Stimulated activated naive CD8-positive, alpha-beta T cell treated with anti-CD3 and anti-CD28 coated beads, Interleukin-15, Interleukin-2, amounts not matched to agents 100 ng/mL and 50 ng/mL, for 24 hours (primary cell): ENCODE results near the gene CLIC3.

Experiments used
- H3K27ac Mint-ChIP-seq: one replicate; pipeline ENCODE4 v1.8.0; 2021; ENCODE audit warnings: mild to moderate bottlenecking, mixed read lengths
- H3K27me3 Mint-ChIP-seq: one replicate; pipeline ENCODE4 v1.8.0; 2021; ENCODE audit warnings: mixed read lengths
- H3K36me3 Mint-ChIP-seq: one replicate; pipeline ENCODE4 v1.8.0; 2021; ENCODE audit warnings: low read depth, mixed read lengths
- H3K4me1 Mint-ChIP-seq: one replicate; pipeline ENCODE4 v1.8.0; 2021; ENCODE audit warnings: low read depth, mixed read lengths
- H3K4me3 Mint-ChIP-seq: one replicate; pipeline ENCODE4 v1.8.0; 2021; ENCODE audit warnings: mild to moderate bottlenecking, mixed read lengths
- H3K9me3 Mint-ChIP-seq: one replicate; pipeline ENCODE4 v1.8.0; 2021; ENCODE audit warnings: mixed read lengths

The CLIC3 gene

GRCh38 chr9:136964171-136964689 lies 32.1 kb downstream of the CLIC3 start:
- H3K27ac Mint-ChIP-seq: no peak overlapping the region
- H3K36me3 Mint-ChIP-seq: no peaks in the 10 kb centered on the region
- H3K4me1 Mint-ChIP-seq: peaks cover 32% of the 10 kb centered on the region
- H3K27me3 Mint-ChIP-seq: no peaks in the 10 kb centered on the region
- H3K4me3 Mint-ChIP-seq: no peak overlapping the region
- H3K9me3 Mint-ChIP-seq: no peaks in the 10 kb centered on the region

DNA sequence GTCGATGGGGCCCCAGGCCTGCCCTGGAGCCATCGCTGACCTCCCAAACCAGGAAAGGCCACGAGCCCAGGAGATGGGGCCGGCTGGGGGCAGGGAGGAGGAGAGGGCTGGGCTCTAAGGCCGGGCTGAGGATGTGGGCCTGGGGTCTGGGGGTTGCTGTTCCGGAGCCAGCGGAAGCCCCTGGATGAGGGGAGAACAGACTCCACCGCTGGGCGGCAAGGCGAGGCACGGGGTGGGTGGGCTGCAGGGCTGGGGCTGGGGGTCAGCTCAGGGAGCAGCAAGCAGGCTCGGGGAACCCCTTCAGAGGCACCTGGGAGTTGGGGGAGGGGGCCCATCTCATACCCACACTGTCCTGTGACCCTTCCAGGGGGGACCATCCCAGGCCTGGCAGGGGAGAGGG lies 32.6 kb downstream of the CLIC3 start:
- Mint-ChIP-seq H3K9me3 (no peaks in the 10 kb centered on the region), H3K27ac (no peak overlapping the region)

GRCh38 chr9:136963341-136963740 lies 33.0 kb downstream of the CLIC3 start:
- peaks cover 32% of the 10 kb centered on the region for H3K4me1 Mint-ChIP-seq
- no peak overlapping the region for H3K4me3 Mint-ChIP-seq
- H3K36me3 Mint-ChIP-seq: no peaks in the 10 kb centered on the region
- no peaks in the 10 kb centered on the region for H3K27me3 Mint-ChIP-seq
- H3K9me3 Mint-ChIP-seq: no peaks in the 10 kb centered on the region
- no peak overlapping the region for H3K27ac Mint-ChIP-seq

More for the DNA sequence above, 32.6 kb downstream of the CLIC3 start:
- Mint-ChIP-seq H3K27me3 (no peaks in the 10 kb centered on the region), H3K4me1 (peaks cover 32% of the 10 kb centered on the region), H3K36me3 (no peaks in the 10 kb centered on the region), H3K4me3 (no peak overlapping the region)

GRCh38 chr9:136962701-136963248 lies 33.6 kb downstream of the CLIC3 start:
- Mint-ChIP-seq H3K27me3 (no peaks in the 10 kb centered on the region), H3K4me3 (no peak overlapping the region), H3K27ac (no peak overlapping the region), H3K4me1 (peaks cover 32% of the 10 kb centered on the region), H3K36me3 (no peaks in the 10 kb centered on the region), H3K9me3 (no peaks in the 10 kb centered on the region)

GRCh38 chr9:136962163-136962562 lies 34.2 kb downstream of the CLIC3 start:
- no peak overlapping the region for H3K4me3 Mint-ChIP-seq
- no peaks in the 10 kb centered on the region for H3K9me3 Mint-ChIP-seq
- H3K27ac Mint-ChIP-seq: no peak overlapping the region
- H3K4me1 Mint-ChIP-seq: peaks cover 32% of the 10 kb centered on the region
- no peaks in the 10 kb centered on the region for H3K36me3 Mint-ChIP-seq
- H3K27me3 Mint-ChIP-seq: no peaks in the 10 kb centered on the region

DNA sequence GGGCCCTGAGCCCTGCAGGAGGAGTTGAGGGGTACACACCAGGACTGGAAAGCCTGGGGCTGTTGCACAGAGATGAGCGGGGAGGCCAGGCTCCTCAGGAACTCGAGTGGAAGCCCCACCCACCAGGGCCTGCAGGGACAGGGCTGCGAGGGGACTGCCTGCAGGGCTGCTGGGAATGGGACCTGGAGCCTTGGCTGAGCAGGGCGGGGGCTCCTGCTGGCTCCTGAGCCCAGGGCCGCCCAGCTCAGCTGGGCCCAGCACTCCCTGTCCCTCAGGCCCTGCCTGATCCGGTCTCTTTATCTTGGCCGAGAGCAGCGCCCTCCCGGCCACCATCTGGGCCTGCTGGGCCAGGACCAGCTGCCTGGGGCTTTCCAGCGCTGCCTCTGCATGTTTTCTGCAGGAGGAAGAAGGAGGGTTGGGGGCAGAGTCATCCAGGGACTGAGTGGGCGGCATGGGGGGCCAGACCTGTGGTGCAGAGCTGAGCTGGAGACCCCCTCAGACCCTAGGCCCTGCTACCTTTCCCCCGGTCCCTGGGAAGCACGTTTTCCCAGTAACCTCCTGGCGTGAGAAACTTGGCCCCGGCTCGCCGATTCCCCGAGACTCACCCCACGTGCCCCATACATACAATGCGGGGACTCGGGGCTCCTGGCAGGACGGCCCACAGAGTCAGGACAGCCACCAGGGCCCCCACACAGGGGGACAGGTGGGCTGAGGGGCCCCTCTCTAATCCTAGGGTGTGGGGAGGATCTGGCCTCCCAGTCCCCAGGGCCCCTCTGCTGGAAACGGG lies 34.9 kb downstream of the CLIC3 start:
- H3K36me3 Mint-ChIP-seq: no peaks in the 10 kb centered on the region
- H3K4me3 Mint-ChIP-seq: no peak overlapping the region
- peaks cover 31% of the 10 kb centered on the region for H3K4me1 Mint-ChIP-seq
- no peak overlapping the region for H3K27ac Mint-ChIP-seq
- peaks cover 3% of the 10 kb centered on the region for H3K9me3 Mint-ChIP-seq
- H3K27me3 Mint-ChIP-seq: no peaks in the 10 kb centered on the region

DNA sequence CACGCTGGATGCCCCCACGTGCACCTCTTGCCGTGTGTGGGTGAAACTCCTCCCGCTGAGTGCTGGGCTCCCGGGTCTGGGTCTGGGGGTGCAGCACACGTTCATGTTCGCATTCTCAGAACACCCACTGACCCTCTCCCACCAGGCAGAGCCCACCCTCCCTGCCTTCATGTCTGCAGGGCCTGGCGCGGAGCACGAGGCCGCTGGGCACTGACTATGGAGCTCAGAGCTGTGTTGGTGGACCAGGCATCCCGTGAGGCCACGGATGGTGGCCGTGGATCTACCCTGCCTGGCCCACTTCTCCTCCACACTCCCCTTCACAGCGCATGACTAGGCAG lies 35.5 kb downstream of the CLIC3 start:
- Mint-ChIP-seq H3K9me3 (peaks cover 8% of the 10 kb centered on the region), H3K4me3 (no peak overlapping the region), H3K36me3 (no peaks in the 10 kb centered on the region), H3K4me1 (peaks cover 26% of the 10 kb centered on the region), H3K27ac (no peak overlapping the region), H3K27me3 (no peaks in the 10 kb centered on the region)

GRCh38 chr9:136960212-136960937 lies 36.0 kb downstream of the CLIC3 start:
- Mint-ChIP-seq H3K27me3 (no peaks in the 10 kb centered on the region), H3K4me3 (no peak overlapping the region), H3K9me3 (peaks cover 8% of the 10 kb centered on the region), H3K27ac (no peak overlapping the region), H3K36me3 (no peaks in the 10 kb centered on the region), H3K4me1 (peaks cover 21% of the 10 kb centered on the region)

GRCh38 chr9:136958898-136959850 lies 37.2 kb downstream of the CLIC3 start:
- no peaks in the 10 kb centered on the region for H3K36me3 Mint-ChIP-seq
- no peak overlapping the region for H3K4me3 Mint-ChIP-seq
- H3K27ac Mint-ChIP-seq: no peak overlapping the region
- H3K9me3 Mint-ChIP-seq: peaks cover 8% of the 10 kb centered on the region
- no peaks in the 10 kb centered on the region for H3K27me3 Mint-ChIP-seq
- peaks cover 13% of the 10 kb centered on the region for H3K4me1 Mint-ChIP-seq

DNA sequence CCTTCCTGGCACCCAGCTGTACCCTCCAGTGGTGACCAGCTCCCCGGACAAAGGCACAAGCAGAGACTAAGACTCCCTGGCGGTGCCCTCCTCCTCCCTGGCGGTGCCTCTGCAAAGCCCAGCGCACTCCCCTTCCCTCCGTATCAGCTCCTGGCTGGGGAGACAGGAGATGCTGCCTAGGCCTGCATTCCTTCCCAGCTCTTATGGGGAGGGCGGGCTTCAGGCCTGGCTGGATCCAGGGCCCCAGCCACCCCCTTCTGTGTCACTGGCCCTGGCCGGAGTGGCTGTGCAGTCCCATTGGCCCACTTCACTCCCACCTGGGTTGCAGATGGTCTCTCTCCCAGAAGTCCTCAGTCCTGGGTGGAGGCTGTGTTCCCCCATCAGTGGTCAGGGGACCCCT lies 37.9 kb downstream of the CLIC3 start:
- H3K27me3 Mint-ChIP-seq: no peaks in the 10 kb centered on the region
- no peaks in the 10 kb centered on the region for H3K36me3 Mint-ChIP-seq
- H3K4me1 Mint-ChIP-seq: peaks cover 13% of the 10 kb centered on the region
- no peak overlapping the region for H3K4me3 Mint-ChIP-seq
- peaks cover 8% of the 10 kb centered on the region for H3K9me3 Mint-ChIP-seq
- no peak overlapping the region for H3K27ac Mint-ChIP-seq

GRCh38 chr9:136957901-136958300 lies 38.5 kb downstream of the CLIC3 start:
- Mint-ChIP-seq H3K4me3 (no peak overlapping the region), H3K27ac (no peak overlapping the region), H3K4me1 (peaks cover 9% of the 10 kb centered on the region)

DNA sequence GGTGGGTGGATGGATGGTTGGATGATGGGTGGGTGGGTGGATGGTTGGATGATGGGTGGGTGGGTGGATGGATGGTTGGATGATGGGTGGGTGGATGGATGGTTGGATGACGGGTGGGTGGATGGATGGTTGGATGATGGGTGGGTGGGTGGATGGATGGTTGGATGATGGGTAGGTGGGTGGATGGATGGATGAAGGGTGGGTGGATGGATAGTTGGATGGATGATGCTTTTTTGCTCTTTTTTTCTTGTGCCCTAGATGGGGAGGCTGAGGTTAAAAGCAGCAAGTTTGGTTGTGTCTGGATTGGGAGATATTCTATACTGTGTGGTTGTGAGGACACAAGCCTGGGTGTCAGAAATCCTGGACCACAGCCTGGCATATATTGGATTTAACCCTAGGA lies 38.9 kb downstream of the CLIC3 start:
- no peaks in the 10 kb centered on the region for H3K27me3 Mint-ChIP-seq
- no peaks in the 10 kb centered on the region for H3K36me3 Mint-ChIP-seq
- no peak overlapping the region for H3K27ac Mint-ChIP-seq
- H3K4me3 Mint-ChIP-seq: no peak overlapping the region
- peaks cover 8% of the 10 kb centered on the region for H3K9me3 Mint-ChIP-seq
- H3K4me1 Mint-ChIP-seq: peaks cover 7% of the 10 kb centered on the region

More at GRCh38 chr9:136957901-136958300, 38.5 kb downstream of the CLIC3 start:
- peaks cover 8% of the 10 kb centered on the region for H3K9me3 Mint-ChIP-seq
- no peaks in the 10 kb centered on the region for H3K36me3 Mint-ChIP-seq
- H3K27me3 Mint-ChIP-seq: no peaks in the 10 kb centered on the region

DNA sequence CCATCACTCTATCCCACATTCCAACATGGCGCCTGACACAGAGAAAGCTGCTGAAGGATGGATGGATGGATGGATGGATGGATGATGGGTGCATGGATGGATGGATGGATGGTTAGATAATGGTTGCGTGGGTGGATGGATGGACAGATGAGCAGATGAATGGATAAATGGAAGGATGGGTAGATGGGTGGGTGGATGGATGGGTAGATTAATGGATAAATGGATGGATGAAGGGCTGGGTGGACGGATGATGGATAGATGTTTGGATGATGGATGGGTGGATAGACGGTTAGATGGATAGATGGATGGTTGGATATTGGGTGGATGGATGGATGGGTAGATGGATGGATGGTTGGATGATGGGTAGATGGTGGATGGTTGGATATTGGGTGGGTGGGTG lies 39.8 kb downstream of the CLIC3 start:
- Mint-ChIP-seq H3K36me3 (no peaks in the 10 kb centered on the region), H3K4me3 (no peak overlapping the region), H3K9me3 (peaks cover 8% of the 10 kb centered on the region), H3K4me1 (peaks cover 7% of the 10 kb centered on the region), H3K27ac (no peak overlapping the region), H3K27me3 (no peaks in the 10 kb centered on the region)

GRCh38 chr9:136955943-136956335 lies 40.4 kb downstream of the CLIC3 start:
- H3K36me3 Mint-ChIP-seq: no peaks in the 10 kb centered on the region
- no peak overlapping the region for H3K4me3 Mint-ChIP-seq
- H3K4me1 Mint-ChIP-seq: peaks cover 7% of the 10 kb centered on the region
- no peaks in the 10 kb centered on the region for H3K27me3 Mint-ChIP-seq
- H3K9me3 Mint-ChIP-seq: peaks cover 8% of the 10 kb centered on the region
- no peak overlapping the region for H3K27ac Mint-ChIP-seq
